Astrocyte of the hippocampus (primary cell): Measurements from ENCODE around the gene USP26.
"Not testable (repeated sequence)": the region's sequence is repeated elsewhere in the genome, so short reads cannot be mapped to it uniquely, and the experiment has no call there.

Source experiments
- DNase-seq: peaks from one replicate; pipeline ENCODE4 v3.0.0; 2011; ENCODE audit warnings: low read depth, low spot score

USP26 gene, protein sequence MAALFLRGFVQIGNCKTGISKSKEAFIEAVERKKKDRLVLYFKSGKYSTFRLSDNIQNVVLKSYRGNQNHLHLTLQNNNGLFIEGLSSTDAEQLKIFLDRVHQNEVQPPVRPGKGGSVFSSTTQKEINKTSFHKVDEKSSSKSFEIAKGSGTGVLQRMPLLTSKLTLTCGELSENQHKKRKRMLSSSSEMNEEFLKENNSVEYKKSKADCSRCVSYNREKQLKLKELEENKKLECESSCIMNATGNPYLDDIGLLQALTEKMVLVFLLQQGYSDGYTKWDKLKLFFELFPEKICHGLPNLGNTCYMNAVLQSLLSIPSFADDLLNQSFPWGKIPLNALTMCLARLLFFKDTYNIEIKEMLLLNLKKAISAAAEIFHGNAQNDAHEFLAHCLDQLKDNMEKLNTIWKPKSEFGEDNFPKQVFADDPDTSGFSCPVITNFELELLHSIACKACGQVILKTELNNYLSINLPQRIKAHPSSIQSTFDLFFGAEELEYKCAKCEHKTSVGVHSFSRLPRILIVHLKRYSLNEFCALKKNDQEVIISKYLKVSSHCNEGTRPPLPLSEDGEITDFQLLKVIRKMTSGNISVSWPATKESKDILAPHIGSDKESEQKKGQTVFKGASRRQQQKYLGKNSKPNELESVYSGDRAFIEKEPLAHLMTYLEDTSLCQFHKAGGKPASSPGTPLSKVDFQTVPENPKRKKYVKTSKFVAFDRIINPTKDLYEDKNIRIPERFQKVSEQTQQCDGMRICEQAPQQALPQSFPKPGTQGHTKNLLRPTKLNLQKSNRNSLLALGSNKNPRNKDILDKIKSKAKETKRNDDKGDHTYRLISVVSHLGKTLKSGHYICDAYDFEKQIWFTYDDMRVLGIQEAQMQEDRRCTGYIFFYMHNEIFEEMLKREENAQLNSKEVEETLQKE

DNA sequence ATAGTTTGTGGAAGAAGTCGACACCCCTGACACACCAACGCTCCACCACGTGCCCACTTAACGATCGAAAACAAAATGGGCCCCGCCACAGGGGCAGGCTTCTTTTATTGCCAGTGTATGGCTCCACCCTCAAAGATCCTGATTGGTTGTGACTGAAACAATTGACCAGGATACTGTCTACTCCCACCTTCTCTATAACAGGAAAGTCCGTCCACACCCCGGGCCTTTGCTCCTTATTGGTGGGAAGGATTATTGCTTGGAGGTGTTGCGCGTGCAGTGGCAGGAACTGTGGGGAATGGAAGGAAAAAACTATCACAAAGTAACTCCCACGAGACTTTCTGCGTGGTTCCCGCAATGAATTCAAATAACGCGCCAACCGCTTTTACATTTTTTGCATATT is at the start of gene USP26:
Gene USP26 (minus strand): TSS at position 79 of the 400 bp plus-strand sequence. CDS start 68,889 bp downstream, outside the sequence.
- no peak for DNase-seq

GRCh38 chrX:133134282-133134681 is 37.4 kb upstream of the USP26 start:
- no peak for DNase-seq

- no peak for DNase-seq
Measured at GRCh38 chrX:133120406-133120805, 23.5 kb upstream of the USP26 start.

GRCh38 chrX:133094098-133094731 is 2.7 kb downstream of the USP26 start:
- DNase-seq: no peak

DNA sequence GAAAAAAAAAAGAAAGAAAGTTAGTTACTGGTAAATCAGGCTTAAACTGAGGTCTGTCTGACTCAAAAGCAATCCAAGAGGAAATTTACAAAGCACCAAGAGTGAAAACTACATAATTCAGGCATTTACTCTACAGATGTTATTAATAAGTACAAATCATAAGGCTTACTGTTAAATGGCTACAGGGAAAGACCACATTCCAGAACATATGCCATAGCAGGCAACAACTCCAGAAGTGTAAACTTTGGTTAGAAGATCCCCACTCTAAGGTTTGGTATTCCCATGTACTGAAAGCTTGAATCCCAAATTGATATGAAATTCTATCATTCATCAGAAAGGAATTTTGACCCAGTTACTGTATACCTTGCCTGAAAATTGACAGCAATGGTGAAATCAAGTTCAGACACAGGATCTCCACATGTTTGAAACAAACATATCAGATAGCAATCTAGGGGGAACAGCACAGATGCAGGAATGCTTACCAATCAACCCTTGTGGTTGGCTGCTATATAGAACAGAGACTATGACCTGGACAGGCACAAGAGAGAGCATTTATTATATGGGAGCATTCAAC is 6.6 kb downstream of the USP26 start:
- DNase-seq: no peak

DNA sequence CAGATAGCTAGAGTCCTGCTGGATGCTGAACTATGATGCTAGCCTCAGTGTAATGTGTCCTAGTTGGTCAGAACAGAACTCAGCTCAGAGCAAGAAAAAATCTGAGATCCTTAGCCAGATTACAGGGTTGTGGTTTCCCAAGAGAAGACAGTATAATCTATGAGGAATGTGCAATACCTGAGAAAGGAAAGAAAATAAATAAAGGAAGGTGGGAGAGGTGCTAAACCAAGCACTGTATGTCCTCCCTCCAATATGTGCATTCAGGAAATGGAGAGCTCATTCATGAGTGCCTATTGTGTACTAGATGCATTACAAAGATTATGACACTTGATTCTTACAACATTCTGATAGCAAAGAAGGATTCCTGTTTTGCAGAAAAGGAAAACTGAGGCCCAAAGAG is 7.5 kb downstream of the USP26 start:
- no peak for DNase-seq

DNA sequence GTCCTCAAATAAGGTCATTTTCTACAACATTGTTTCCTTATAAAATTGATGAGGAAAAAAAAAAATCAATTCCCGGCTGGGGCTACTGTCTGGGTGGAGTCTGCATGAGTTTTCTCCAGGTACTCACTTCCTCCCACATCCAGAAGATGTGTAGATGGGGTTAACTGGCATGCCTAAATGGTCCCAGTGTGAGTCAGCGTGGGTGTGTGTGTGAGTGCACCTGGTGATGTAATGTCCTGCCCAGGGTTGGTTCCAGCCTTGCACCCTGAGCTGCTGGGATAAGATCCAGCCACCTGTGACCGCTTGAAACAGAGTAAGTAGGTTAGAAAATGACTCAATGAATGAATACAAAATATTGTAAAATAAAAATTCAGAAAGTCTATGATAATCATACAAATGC is 11.1 kb downstream of the USP26 start:
- DNase-seq: no peak

DNA sequence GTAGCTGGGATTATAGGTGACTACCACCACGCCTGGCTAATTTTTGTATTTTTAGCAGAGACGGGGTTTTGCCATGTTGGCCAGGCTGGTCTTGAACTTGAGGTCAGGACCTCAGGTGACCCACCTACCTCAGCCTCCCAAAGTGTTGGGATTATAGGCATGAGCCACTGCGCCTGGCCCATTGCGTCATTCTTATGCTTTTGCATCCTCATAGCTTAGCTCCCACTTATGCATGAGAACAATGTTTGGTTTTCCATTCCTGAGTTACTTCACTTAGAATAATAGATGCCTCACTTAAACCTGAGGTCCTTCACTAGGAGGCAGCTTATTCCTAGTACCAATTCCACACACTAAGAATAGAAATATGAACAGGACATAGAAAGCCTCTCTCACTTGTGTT is 11.9 kb downstream of the USP26 start:
- not testable (repeated sequence) for DNase-seq

DNA sequence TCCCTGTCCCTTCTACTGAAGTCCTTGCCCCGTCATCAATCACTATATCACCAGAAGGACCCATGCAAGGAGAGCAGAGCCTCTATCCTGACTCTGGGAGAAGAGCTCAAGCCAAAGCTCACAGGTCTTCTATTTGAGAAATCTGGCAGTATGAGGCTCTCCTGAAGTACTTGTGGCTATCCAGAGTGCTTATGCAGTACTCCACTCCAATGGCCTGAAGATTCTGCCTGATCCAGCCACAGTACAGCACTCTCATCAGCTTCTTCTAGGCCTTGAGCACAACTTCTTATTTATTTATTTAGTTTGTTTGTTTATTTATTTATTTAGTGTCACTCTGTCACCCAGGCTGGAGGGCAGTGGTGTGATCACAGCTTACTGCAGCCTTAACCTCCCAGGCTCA is 13.0 kb downstream of the USP26 start:
- no peak for DNase-seq

DNA sequence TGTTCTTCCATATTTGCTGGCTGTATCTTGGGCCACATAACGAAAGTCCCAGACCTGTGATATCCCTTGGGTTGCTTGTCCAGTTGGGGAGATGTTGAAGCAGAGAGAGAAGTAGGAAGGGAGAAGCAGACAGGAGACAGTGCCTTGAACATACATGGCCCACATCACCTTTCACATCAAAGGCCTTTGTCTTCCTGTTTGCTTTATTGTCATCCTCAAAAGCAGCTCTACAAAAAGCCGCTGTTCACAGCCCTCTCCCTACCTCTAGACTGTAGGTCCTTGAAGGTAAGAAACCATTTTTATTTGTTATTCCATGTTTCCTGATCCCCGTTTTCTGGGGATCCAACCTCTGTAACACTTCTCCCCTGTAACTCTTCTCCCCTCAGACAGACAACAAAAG is 14.9 kb downstream of the USP26 start:
- no peak for DNase-seq

- not testable (repeated sequence) for DNase-seq
Measured at GRCh38 chrX:133077856-133078255, 19.1 kb downstream of the USP26 start.

DNA sequence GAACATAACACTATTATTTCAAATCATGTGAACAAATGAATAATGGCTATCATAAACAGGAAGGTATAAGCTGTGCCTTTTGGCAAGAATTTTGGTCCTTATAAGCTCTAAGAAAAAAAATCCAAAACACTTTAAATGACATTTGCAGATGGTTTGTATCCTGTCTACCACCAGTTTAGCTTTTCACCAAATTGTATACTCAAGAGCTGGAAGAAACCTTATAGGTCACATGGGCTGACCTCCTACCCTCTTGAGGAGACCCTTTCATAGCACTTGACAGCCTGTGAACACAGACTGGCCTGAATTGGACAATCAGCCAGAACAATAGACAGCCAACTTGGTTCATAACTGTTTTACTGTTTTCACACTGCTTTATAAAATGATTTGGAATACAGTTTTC is 24.3 kb downstream of the USP26 start:
- no peak for DNase-seq

GRCh38 chrX:133068461-133068860 is 28.4 kb downstream of the USP26 start:
- DNase-seq: no peak

- no peak for DNase-seq
Measured at GRCh38 chrX:133056341-133056740, 40.6 kb downstream of the USP26 start.

DNA sequence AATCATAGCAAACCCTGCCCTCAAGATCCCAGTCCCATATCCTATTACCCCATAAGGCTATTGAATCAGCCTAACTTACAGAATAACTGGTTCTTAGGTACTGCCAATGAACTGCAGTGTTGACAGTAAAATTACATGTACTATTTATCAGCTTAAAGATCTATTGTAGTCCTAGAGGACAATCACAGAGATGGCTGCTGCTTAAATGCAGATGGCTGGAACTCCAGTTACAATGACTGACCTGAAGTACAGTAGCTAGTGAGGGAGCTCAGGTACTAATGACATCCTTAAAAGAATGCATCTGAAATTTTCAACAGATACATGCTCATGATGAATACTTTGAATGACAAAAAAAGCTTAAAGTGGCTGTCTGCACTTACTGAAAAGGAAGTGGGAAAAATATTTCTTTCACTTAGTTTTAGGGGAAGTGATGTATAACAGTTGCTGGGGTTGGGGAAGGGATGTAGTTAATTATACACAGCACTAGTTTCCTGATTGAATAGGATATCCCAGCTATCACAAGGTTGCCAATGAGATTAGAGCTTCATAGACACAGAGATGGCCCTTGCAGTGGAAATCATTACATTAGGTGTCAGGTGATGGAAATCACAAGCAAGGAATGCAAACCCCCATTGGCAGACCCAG is 42.0 kb downstream of the USP26 start:
- no peak for DNase-seq

DNA sequence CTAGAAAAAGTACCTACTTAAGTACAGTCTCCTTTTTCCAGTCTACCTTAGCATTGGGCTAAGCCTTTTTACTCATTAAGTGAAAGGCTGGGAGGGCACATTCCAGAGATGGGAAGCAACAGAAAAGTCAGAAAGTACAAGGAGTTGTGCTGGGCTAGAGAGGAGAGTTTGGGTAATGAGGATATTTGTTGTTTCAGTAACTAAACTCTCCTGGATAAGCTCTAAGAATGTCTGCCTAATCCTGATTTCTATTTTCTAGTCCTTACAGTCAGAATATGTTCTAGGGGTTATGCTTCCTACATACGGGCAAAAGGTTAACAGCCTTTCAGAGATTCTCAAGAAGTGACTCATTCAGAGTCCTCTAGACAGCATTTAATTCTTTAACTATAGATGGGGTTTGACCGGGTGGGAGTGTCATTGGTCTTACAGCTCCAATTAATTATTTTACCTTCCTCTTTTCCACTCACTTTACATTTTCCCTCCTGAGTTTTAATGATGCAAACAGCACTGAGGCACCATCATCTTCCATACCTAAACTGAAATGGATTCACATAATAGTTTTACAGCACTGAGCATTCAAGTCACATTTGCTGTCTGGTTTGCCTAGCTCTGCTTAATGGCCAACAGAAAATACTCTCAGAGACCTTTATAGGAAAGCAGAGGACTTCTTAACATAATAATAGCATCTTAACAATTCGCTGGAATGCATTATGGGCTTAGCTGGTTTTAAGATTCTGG is 42.9 kb downstream of the USP26 start:
- DNase-seq: peak; percentile 39

DNA sequence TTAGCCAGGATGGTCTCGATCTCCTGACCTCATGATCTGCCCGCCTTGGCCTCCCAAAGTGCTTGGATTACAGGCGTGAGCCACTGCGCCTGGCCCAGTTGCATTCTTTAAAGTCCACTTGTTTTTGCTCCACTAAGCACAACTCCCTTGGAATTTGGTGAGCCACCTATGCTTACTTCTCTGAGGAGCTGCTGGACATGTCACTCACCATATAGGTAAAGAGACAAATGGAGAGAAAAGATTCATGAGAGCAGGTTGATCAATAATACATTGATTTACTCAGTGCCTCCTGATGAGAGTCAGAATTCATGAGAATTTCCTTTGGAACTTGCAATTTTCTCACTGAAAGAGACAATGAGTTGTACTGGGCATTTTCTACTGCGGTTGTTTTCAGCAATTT is 48.2 kb downstream of the USP26 start:
- no peak for DNase-seq

GRCh38 chrX:133046601-133047000 is 50.3 kb downstream of the USP26 start:
- DNase-seq: no peak

- DNase-seq: peak; percentile 35
Measured at GRCh38 chrX:133045986-133046385, 50.9 kb downstream of the USP26 start.

DNA sequence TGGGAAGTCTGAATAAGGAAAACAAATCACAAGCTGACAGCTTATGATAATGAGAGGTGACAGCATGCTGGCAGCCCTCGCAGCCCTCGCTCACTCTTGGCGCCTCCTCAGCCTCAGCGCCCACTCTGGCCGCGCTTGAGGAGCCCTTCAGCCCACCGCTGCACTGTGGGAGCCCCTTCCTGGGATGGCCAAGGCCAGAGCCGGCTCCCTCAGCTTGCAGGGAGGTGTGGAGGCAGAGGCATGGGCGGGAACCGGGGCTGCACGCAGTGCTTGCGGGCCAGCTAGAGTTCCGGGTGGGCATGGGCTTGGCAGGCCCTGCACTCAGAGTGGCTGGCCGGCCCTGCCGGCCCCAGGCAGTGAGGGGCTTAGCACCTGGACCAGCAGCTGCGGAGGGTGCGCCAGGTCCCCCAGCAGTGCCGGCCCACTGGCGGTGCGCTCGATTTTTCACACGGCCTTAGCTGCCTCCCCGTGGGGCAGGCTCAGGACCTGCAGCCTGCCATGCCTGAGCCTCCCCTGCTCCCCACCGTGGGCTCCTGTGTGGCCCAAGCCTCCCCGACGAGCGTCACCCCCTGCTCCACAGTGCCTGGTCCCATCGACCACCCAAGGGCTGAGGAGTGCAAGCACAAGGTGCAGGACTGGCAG is 52.6 kb downstream of the USP26 start:
- not testable (repeated sequence) for DNase-seq
